Measurements from ENCODE around the gene ZNF438.

DNA sequence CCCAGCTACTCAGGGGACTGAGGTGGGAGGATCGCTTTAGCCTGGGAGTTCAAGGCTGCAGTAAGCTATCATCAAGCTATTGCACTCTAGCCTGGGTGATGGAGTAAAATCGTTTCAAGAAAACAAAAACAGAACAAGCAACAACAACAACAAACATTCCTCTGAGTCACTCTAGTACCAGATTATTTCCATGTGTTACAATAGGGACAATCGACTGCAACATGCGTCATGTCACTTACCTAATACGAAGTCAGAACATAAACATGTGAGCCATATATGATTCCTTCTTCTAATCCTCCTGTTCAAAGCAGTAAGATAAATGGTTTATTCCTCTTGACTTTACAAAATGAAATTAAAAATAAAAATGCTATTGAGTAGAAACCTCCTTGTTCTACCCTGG is 57.3 kb downstream of the ZNF438 start:
- no peak for TF ChIP-seq POLR2AphosphoS5 (IDR thresholded peaks at IDR 0.05)
- TF ChIP-seq POLR2A (IDR thresholded peaks at IDR 0.05): no peak
